Testis (tissue), 2 donors: ENCODE data around the gene FBXO34.

Source experiments
- POLR2A ChIP-seq: fragments of 450-650 bp; IDR thresholded peaks from one replicate; pipeline ENCODE4 v1.6.1; 2017; ENCODE audit warnings: antibody characterized with exemption, mild to moderate bottlenecking, moderate library complexity
- TF ChIP-seq, protein P1 (sequence below), 3 experiments: fragments of 450-650 bp in 2 of 3; fragments of 200-600 bp in 1 of 3; sonication (generic) in 1 of 3; IDR thresholded peaks; one replicate each; pipeline ENCODE4 v1.5.1; 2016 to 2019; ENCODE audit warnings: antibody characterized with exemption in 3 of 3, mild to moderate bottlenecking in 2 of 3, moderate library complexity in 1 of 3

- TF ChIP-seq, protein P1, sequence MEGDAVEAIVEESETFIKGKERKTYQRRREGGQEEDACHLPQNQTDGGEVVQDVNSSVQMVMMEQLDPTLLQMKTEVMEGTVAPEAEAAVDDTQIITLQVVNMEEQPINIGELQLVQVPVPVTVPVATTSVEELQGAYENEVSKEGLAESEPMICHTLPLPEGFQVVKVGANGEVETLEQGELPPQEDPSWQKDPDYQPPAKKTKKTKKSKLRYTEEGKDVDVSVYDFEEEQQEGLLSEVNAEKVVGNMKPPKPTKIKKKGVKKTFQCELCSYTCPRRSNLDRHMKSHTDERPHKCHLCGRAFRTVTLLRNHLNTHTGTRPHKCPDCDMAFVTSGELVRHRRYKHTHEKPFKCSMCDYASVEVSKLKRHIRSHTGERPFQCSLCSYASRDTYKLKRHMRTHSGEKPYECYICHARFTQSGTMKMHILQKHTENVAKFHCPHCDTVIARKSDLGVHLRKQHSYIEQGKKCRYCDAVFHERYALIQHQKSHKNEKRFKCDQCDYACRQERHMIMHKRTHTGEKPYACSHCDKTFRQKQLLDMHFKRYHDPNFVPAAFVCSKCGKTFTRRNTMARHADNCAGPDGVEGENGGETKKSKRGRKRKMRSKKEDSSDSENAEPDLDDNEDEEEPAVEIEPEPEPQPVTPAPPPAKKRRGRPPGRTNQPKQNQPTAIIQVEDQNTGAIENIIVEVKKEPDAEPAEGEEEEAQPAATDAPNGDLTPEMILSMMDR (IDR thresholded peaks at IDR 0.05): no peak
- TF ChIP-seq POLR2A: no peak
Observed at GRCh38 chr14:55254581-55254980, 16.6 kb upstream of the FBXO34 start.
